ENCODE measurements around the gene ENDOV.
"Not testable (repeated sequence)": the region's sequence is repeated elsewhere in the genome, so short reads cannot be mapped to it uniquely, and the experiment has no call there.

The ENDOV gene

DNA sequence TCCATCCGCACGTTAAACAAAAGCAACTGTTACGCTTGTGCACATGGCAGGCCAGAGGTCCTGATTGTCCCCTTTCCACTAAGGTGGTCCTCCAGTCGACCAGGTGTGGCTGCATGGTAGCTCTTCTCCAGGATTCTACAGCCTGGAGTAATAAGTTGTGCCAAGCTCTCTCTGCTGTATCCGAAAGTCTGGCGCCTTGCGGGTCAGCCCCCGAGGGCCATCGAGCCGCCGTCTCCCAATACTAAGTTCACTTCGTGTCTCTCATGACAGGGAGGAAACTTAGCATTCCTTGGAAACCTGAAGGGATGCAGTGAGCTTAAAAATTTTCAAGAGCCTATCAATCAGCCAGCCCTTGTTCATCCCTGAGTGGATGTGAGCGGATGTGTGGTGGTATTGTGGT lies 5.3 kb upstream of the ENDOV start:
- no peak overlapping the region for H3K27ac ChIP-seq
- TF ChIP-seq, protein P1, sequence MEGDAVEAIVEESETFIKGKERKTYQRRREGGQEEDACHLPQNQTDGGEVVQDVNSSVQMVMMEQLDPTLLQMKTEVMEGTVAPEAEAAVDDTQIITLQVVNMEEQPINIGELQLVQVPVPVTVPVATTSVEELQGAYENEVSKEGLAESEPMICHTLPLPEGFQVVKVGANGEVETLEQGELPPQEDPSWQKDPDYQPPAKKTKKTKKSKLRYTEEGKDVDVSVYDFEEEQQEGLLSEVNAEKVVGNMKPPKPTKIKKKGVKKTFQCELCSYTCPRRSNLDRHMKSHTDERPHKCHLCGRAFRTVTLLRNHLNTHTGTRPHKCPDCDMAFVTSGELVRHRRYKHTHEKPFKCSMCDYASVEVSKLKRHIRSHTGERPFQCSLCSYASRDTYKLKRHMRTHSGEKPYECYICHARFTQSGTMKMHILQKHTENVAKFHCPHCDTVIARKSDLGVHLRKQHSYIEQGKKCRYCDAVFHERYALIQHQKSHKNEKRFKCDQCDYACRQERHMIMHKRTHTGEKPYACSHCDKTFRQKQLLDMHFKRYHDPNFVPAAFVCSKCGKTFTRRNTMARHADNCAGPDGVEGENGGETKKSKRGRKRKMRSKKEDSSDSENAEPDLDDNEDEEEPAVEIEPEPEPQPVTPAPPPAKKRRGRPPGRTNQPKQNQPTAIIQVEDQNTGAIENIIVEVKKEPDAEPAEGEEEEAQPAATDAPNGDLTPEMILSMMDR (conservative IDR thresholded peaks at IDR 0.05): no peak

- H3K27ac ChIP-seq: not testable (repeated sequence)
These were observed 4.4 kb upstream of the ENDOV start for GRCh38 chr17:80410441-80411087.

DNA sequence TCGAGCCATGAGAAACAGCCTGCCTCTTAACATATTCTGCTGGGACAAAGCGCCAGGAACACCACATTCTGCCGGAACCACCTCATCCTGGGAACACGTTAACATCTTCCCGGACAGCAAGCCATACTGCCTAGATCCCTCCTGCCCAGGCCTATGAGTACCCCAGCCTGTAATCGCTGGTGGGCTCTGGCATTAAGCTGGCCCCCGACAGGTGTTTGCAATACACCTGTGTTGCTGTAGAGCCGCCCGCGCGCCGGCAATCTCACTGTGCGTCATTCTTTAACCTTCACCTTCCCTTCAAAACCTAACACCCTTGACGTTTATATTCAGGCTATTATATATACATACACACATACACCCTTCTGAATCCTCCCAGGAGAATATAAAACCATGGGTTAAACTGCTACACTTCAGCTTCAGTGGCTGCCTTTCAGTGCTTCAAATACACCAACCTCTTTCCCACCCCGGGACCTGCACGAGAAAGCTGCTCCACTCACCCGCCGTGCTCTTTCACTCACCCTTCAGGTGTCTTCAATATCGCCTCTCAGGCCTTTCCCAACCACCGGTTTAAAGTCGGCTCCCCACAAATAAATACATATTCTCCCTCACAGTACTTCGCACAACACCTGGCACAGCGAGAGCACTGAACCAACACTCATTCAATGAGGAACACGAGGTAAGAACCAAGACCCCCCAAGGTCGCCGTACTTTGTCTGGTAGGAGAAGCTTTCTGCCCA lies 1.0 kb upstream of the ENDOV start:
- H3K27ac ChIP-seq: peak overlapping the region; percentile 90; the same call in 1 of the 2 replicates
- TF ChIP-seq, protein P1 (conservative IDR thresholded peaks at IDR 0.05): no peak

DNA sequence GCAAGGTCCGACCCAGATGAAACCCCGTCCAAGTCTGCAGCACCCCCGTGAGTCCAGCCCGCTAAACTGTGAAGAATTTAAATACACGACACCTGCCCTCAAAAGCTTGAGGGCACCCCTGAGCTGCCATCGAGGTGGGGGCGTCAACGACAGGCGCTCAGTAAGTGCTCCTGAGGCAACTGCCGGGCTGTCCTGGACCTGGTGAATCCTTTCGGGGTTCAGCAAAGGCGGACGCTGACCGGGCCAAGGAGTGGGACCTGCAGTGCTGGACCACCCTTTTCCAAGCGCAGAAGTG lies 512 bp upstream of the ENDOV start:
- H3K27ac ChIP-seq: peak overlapping the region; percentile 90; the same call in 1 of the 2 replicates
- TF ChIP-seq, protein P1 (conservative IDR thresholded peaks at IDR 0.05): no peak

- TF ChIP-seq, protein P1 (conservative IDR thresholded peaks at IDR 0.05): no peak
- peak overlapping the region; percentile 90 for H3K27ac ChIP-seq
These were observed 715 bp downstream of the ENDOV start for GRCh38 chr17:80415626-80416137.

GRCh38 chr17:80416260-80416939 lies 1.4 kb downstream of the ENDOV start:
- peak overlapping the region; percentile 90; the same call in 1 of the 2 replicates for H3K27ac ChIP-seq
- TF ChIP-seq, protein P1 (conservative IDR thresholded peaks at IDR 0.05): no peak

DNA sequence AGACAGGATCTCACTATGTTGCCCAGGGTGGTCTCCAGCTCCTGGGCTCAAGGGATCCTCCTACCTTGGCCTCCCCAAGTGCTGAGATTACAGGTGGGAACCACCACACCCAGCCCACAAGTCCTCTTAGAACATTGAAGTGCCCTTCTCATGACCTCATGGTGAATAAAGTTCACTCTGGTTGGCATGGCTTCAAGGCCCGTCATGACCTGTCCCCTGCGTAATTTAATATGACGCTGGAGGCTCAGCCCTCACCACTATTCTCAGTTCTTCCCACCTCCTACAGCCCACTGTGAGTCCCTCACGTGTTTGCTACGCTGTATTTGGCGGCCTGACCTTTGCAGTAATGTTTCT lies 1.9 kb downstream of the ENDOV start:
- H3K27ac ChIP-seq: no peak overlapping the region
- TF ChIP-seq, protein P1 (conservative IDR thresholded peaks at IDR 0.05): no peak

Data from VCaP (cell line).